Testis (tissue), 2 donors: ENCODE results near the gene ADI1.

Experiments used
- POLR2A ChIP-seq: fragments of 450-650 bp; IDR thresholded peaks from one replicate; pipeline ENCODE4 v1.6.1; 2017; ENCODE audit warnings: antibody characterized with exemption, mild to moderate bottlenecking, moderate library complexity
- TF ChIP-seq, protein P1 (sequence below), 3 experiments: fragments of 450-650 bp in 2 of 3; fragments of 200-600 bp in 1 of 3; sonication (generic) in 1 of 3; IDR thresholded peaks; one replicate each; pipeline ENCODE4 v1.5.1; 2016 to 2019; ENCODE audit warnings: antibody characterized with exemption in 3 of 3, mild to moderate bottlenecking in 2 of 3, moderate library complexity in 1 of 3

- TF ChIP-seq, protein P1, sequence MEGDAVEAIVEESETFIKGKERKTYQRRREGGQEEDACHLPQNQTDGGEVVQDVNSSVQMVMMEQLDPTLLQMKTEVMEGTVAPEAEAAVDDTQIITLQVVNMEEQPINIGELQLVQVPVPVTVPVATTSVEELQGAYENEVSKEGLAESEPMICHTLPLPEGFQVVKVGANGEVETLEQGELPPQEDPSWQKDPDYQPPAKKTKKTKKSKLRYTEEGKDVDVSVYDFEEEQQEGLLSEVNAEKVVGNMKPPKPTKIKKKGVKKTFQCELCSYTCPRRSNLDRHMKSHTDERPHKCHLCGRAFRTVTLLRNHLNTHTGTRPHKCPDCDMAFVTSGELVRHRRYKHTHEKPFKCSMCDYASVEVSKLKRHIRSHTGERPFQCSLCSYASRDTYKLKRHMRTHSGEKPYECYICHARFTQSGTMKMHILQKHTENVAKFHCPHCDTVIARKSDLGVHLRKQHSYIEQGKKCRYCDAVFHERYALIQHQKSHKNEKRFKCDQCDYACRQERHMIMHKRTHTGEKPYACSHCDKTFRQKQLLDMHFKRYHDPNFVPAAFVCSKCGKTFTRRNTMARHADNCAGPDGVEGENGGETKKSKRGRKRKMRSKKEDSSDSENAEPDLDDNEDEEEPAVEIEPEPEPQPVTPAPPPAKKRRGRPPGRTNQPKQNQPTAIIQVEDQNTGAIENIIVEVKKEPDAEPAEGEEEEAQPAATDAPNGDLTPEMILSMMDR (IDR thresholded peaks at IDR 0.05): no peak
- no peak for TF ChIP-seq POLR2A
Observed at GRCh38 chr2:3535794-3536681, 16.7 kb upstream of the ADI1 start.
